ENCODE results near the gene GBE1. TPM values are rescaled to one million over a fixed set of nuclear protein-coding genes. Genes with fewer than 3 reads are reported as not detected.

Gene GBE1
- total RNA-seq, 1 experiment from 2014 or later, result 2.1 TPM

GRCh38 chr3:81621277-81621676, 140.2 kb downstream of the GBE1 start:
- DNase-seq (ENCODE audit: low spot score), result no peak

- no peak for DNase-seq (ENCODE audit: low spot score)
These were observed 140.6 kb downstream of the GBE1 start for GRCh38 chr3:81620849-81621248.

DNA sequence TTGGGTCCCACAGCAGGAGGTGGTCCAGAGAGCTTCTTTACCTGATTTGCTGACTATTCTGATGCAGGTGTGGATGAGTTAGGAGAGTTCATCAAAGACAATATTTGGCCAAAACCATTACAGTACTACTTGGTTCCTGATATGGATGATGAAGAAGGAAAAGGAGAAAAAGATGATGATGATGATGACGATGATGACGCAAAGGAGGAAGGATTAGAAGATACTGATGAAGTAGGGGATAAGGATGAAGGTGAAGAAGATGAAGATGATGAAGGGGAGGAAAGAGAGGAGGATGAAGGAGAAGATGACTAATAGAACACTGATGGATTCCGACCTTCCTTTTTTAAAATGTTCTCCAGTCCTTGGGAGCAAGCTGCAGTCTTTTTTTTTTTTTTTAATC, 148.7 kb downstream of the GBE1 start:
- no peak for DNase-seq (ENCODE audit: low spot score)

DNA sequence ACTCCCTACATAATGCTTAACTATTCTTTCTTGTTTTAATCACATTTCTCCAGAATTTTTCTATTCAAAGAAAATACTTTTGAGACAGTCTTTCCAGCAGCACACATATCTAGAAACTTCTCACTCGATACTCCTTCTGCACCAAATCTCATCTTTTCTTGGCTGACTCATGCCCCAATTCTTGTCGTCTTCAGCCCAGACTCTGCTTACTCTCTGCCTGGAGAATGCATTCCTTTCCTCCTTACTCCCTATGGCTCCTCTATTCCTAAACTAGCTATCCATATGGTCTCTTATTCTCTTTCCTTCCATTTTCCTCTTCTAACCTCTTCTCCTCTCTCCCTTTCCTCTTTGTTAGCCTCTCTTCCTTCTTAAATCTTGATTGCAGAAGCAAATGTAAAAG, 158.7 kb downstream of the GBE1 start:
- DNase-seq (ENCODE audit: low spot score), result no peak

GRCh38 chr3:81601707-81602305, 159.6 kb downstream of the GBE1 start:
- DNase-seq (ENCODE audit: low spot score), result no peak

GRCh38 chr3:81592101-81592500, 169.3 kb downstream of the GBE1 start:
- DNase-seq (ENCODE audit: low spot score), result no peak

DNA sequence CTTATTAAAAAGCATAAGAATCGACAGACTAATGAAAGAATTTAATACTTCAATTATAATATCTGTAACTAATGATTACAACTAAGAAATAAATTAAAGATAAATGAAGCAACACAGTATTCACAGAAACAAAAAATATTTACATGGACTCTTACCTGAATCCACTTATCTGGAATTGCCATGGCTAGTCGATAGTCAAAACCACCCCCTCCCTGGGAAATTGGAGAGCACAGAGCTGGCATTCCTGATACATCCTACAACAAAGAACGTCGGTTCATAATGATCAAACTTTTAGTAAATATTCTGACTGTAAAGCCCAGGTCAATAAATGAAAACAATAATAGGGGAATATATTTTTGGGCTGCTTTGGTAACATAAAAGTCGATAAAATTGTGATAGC, 175.5 kb downstream of the GBE1 start:
- no peak for DNase-seq (ENCODE audit: low spot score)

DNA sequence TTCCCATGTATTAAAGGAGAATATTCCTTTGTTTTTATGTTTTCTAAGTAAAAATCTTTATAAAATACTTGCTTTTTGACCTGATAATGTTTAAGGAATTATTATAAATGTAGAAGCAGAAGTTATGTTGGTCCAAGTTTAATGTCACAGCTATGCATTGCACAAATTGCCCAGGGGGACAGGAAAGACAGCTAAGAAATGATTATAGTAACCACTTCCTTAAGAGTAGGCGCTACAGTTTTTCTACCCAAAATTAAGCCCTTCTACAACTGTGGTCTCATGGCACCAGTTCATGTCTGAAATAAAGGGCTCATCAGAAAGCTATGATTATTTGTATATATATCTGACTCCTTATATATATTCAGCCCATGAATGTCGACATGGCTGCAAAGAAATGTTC, 176.4 kb downstream of the GBE1 start:
- DNase-seq (ENCODE audit: low spot score), result no peak

DNA sequence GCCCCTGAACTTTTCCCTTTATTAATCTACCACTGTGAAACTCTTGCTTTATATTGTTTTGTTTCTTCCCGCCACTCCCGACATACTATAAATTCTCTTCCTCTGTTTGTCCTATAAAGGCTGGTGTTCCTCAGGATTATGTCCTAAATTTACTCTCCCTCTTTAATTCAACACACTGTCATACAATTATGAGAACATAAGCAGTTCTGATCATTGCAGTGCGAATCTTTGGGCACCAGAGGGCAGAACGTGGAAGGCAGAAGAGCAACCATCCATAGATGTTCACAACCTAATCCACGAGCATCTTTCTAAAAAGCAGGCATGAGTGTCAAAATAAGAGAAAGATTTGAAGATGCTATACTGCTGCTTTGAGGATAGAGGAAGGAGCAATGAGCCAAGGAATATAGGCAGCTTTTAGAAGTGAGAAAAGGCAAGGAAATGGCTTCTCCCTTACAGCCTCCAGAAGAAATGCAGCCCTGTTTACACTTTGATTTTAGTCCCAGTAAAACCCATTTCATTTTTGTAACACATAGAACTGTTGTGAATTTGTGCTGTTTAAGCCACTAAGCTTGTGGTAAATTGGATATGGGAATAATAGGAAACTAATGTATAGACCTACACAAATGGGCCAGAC, 179.4 kb downstream of the GBE1 start:
- peak; percentile 8 for DNase-seq (ENCODE audit: low spot score)

GRCh38 chr3:81580355-81580754, 181.1 kb downstream of the GBE1 start:
- no peak for DNase-seq (ENCODE audit: low spot score)

DNA sequence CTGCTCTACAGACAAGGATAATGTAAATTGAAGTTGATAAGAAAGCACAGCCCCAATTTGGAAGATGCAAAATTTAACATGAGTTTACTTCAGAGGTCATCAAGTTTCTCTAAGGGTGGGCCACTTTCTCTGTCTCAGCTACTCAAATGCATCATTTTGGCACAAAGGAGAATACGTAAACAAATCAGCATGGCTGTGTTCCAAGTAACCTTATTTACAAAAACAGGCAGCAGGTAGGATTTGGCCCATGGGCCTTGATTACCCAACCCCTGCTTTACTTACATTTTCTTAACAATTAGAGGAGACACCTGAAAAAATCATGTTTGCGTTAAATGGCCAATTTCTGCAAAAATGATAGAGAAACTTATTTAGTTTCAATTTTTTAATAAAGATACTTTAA, 181.7 kb downstream of the GBE1 start:
- no peak for DNase-seq (ENCODE audit: low spot score)

DNA sequence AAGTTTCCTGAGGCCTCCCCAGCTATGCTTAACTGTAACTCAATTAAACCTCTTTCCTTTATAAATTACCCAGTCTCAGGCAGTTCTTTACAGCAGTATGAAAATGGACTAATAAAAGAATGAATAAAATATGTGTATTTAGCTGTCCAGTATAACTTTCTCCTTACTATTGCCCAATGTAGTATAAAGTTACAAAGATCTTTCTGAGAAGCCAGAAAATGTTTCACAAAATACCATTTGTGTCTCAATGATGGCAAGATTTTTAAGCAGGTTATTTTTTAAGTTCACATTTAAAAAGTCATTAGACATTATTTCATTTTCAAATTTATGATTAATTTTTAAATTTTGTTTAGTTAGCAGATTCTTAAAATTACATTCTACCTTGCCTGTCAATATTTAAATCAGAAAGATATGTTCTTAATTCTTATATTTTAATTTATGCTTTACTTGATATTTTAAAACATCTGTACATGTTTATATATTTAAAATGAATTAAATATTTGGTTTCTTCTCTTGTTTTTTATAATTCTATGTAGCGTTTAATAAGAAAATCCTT, 189.2 kb downstream of the GBE1 start:
- no peak for DNase-seq (ENCODE audit: low spot score)

GRCh38 chr3:81568378-81568777, 193.1 kb downstream of the GBE1 start:
- DNase-seq (ENCODE audit: low spot score), result no peak

DNA sequence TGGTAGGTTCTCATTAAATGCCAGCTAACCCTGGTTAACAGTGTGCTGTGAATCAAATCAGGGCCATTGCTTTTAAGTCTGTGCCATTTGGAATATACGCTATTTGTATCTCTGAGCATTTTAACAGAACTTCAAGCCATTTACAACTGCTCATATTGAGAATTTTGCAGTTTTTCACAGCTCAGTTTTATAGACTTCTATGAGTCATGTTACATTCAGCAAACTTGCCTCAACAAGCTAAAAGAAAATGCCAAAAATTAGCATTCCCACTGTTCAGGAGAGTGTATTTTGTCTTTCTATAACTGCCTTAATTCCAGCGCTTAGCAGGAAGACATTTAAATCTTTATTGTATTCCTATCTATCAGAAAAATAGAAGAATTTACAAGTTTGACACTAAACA, 196.4 kb downstream of the GBE1 start:
- DNase-seq (ENCODE audit: low spot score), result no peak

DNA sequence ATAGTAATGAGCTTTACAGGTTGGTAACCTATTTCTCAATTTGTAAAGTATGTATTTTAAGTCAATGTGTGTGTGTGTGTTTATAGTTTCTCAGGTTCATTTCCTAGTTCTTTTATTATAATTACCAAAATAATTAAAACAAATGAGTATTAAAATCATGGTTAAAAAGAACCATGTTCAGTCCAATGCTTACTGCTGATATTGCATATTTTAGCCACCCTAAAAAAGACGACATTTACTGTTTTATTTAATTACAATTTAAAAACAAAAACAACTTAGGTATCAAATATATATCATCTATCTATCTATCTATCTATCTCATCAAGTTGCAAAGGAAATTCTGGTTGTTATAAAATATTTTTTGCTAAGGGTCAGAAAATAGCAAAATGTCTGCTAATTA, 203.3 kb downstream of the GBE1 start:
- DNase-seq (ENCODE audit: low spot score), result no peak

DNA sequence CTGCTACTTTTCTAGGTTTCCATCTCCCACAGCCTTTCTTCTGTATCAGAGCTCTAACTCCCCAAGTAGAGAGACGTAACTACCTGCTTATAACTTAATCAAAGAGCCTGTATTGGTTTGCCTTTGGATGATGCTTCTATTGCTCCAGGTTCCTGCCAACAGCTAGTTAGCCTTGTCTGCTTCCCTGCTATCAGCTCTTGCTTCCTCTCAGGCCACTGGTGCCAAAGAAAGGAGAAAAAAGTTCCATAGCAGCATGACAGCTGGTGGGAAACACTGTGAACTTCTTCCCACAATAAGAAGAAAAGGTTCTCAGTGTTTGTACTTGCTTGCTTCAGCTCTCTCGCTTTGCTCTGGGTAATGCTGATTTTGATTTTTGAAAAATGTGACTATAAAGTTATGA, 206.6 kb downstream of the GBE1 start:
- DNase-seq (ENCODE audit: low spot score), result no peak

DNA sequence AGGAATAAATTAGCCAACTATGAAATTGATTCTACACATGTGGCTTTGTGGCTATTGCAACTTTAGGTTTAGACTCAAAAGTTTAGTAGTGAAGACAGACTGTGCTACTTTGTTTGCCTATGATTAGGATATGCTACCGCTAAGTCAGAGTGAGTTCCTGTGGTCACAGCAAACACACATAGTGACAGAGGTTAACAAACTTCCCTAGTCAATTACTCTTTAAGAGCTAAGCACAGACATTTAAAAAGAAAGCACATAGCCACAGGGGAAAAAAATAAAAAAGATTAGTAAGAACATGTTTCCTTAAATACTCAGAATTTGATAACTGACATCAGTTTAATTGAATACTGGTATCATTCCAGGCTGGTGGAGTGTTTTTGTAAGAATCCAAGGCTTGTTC, 207.1 kb downstream of the GBE1 start:
- no peak for DNase-seq (ENCODE audit: low spot score)

GRCh38 chr3:81550415-81550814, 211.0 kb downstream of the GBE1 start:
- no peak for DNase-seq (ENCODE audit: low spot score)

- DNase-seq (ENCODE audit: low spot score), result no peak
These were observed 211.6 kb downstream of the GBE1 start for GRCh38 chr3:81549831-81550230.

DNA sequence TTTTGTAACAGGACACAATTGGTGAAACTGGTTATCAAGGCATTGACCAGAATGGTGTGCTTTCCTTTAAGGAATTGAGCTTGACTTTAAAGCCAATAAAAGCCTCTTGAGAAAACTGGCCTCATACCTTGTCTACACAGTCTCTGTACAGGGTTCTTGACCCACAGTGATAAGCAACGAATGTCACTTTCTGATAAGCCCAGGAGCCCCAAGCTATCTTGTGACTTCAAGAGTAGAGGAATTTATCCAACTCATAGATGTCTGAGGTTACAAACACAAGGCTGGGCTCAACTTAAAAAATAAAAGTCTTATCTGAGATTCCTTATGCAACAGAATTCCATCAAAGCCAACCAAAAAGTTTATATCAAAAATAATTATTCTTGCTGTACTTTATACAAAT, 212.1 kb downstream of the GBE1 start:
- no peak for DNase-seq (ENCODE audit: low spot score)

DNA sequence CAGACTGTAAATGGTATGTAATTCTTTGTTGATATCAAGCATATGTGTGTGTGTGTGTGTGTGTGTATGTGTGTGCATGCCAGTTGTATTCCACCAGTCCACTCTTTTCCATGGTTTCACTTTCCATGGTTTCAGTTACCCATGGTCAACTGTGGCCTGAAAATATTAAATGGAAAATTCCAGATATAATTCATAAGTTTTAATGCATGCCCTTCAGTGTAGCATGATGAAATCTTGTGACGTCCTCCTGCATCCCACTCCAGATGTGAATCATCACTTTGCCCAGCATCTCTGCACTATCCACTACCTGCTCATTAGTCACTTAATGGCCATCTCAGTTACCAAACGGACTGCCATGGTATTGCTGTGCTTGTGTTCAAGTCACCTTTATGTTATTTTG, 215.9 kb downstream of the GBE1 start:
- DNase-seq (ENCODE audit: low spot score), result no peak

GRCh38 chr3:81544385-81544784, 217.1 kb downstream of the GBE1 start:
- DNase-seq (ENCODE audit: low spot score), result no peak

DNA sequence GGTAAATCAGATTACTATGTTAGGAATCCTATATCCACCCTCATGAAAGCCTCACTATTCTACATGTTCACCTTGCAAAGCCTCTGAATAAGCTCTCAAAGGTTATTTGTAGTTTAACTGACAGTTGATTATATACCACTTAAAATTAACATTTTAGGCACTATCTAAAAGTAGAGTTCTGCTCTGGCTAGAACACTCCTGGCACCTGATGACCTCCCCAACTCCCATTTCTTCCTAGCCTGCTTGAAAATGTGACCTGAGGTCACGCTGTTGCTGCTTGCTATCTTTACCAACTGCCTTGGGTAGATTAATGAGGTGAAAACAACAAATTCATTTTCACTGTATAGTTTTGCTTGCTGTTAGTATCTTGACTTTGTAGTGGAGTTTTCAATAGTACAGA, 220.7 kb downstream of the GBE1 start:
- DNase-seq (ENCODE audit: low spot score), result no peak

DNA sequence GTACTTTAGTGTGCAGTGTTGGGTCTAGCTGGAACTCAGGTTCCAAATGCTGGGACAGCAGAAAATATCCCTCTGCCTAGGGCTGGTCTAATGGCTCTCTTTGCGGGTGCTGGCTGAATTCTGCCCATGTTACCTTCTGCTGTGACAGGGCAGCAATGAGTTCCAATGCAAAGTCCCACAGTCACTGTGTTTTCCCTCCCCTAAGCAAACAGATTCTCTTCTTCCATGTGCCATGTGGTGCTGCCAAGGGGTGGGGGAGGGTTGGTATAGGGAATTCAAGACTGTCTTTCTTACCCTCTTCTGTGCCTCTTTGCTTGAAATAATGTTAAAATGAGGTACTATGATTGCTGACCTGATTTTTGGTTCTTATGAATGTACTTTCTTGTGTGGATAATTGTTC, 229.6 kb downstream of the GBE1 start:
- DNase-seq (ENCODE audit: low spot score), result no peak
